H1 (cell line): ENCODE measurements around the gene KCNQ1OT1. TPM values are rescaled to one million over a fixed set of nuclear protein-coding genes. Genes with fewer than 3 reads are reported as not detected.

Experiments used
- CTCF ChIA-PET: fragments of 300-600 bp; sonication (Branson Sonifier 250); formaldehyde crosslinking; loops from one replicate; lab custom pipeline; 2021; ENCODE audit not compliant: partially characterized antibody; lab: Charles Lee
- POLR2A ChIA-PET: fragments of 300-600 bp; sonication (Branson Sonifier 250); formaldehyde crosslinking; loops from one replicate; lab custom pipeline; 2021; ENCODE audit warnings: inconsistent platforms; ENCODE audit not compliant: partially characterized antibody; lab: Charles Lee
- DNase-seq, 2 experiments: peaks; one replicate each; pipeline versions ENCODE4 v3.0.0 to v3.0.0-alpha.2; 2010 to 2022; ENCODE audit warnings: low spot score in 2 of 2, low read depth in 1 of 2, mixed read lengths in 1 of 2
- FAIRE-seq: peaks from 2 replicates; lab custom pipeline; 2011; peaks lifted over from hg19 to GRCh38; lab: Jason Lieb, UNC
- H2AFZ ChIP-seq: 2 replicates; pipeline ENCODE4 v1.8.1; 2012; ENCODE audit warnings: low read length, inconsistent platforms
- H2AK5ac ChIP-seq: 2 replicates; pipeline ENCODE4 v1.6.1; 2013; ENCODE audit warnings: low read depth, low read length
- H2BK120ac ChIP-seq: replicated peaks from 2 replicates; pipeline ENCODE3; 2013; ENCODE audit warnings: low read depth, low read length, inconsistent platforms
- H2BK12ac ChIP-seq: 2 replicates; pipeline ENCODE4 v1.6.1; 2013; ENCODE audit warnings: low read depth, low read length
- H2BK15ac ChIP-seq: 2 replicates; pipeline ENCODE4 v1.6.1; 2013; ENCODE audit warnings: low read length
- H2BK20ac ChIP-seq: 2 replicates; pipeline ENCODE4 v1.6.1; 2013; ENCODE audit warnings: low read length
- H2BK5ac ChIP-seq: 2 replicates; pipeline ENCODE4 v1.6.1; 2013; ENCODE audit warnings: low read depth, low read length
- H3K14ac ChIP-seq: 2 replicates; pipeline ENCODE4 v1.6.1; 2013; ENCODE audit warnings: inconsistent platforms; ENCODE audit not compliant: insufficient read length
- H3K18ac ChIP-seq: 2 replicates; pipeline ENCODE4 v1.6.1; 2013; ENCODE audit warnings: low read length; ENCODE audit errors: extremely low read depth
- H3K23ac ChIP-seq: 2 replicates; pipeline ENCODE4 v1.6.1; 2013; ENCODE audit warnings: inconsistent platforms; ENCODE audit not compliant: insufficient read length
- H3K23me2 ChIP-seq: 2 replicates; pipeline ENCODE4 v1.6.1; 2013; ENCODE audit warnings: low read depth, low read length
- H3K27ac ChIP-seq: 2 replicates; pipeline ENCODE4 v1.6.1; 2011; ENCODE audit warnings: low read depth, low read length, inconsistent platforms
- H3K27me3 ChIP-seq, 4 experiments: replicated peaks in 1 of 4; 1 replicate in 1 of 4; 2 replicates in 3 of 4; pipeline versions ENCODE4 v1.6.1 to v1.8.1; 2011 to 2013; ENCODE audit warnings: low read length in 3 of 4, mild to moderate bottlenecking in 3 of 4, inconsistent platforms in 2 of 4, mixed read lengths in 2 of 4, moderate library complexity in 1 of 4; ENCODE audit not compliant: control insufficient read depth in 3 of 4, insufficient read depth in 3 of 4; ENCODE audit errors: extremely low read depth in 1 of 4
- H3K36me3 ChIP-seq, 4 experiments: 2 replicates each; pipeline versions ENCODE4 v1.6.1 to v1.8.1; 2011 to 2013; ENCODE audit warnings: mild to moderate bottlenecking in 4 of 4, low read length in 3 of 4, moderate library complexity in 2 of 4, control low read depth in 1 of 4, inconsistent platforms in 1 of 4; ENCODE audit not compliant: insufficient read depth in 4 of 4, control insufficient read depth in 2 of 4
- H3K4ac ChIP-seq: replicated peaks from 2 replicates; pipeline ENCODE3; 2013; ENCODE audit warnings: low read length, low read depth, mixed read lengths, inconsistent platforms; ENCODE audit not compliant: insufficient read length
- H3K4me1 ChIP-seq, 4 experiments: replicated peaks in 1 of 4; 1 replicate in 1 of 4; 2 replicates in 3 of 4; pipeline versions ENCODE4 v1.6.1 to v1.8.1; 2011 to 2013; ENCODE audit warnings: low read length in 3 of 4, inconsistent platforms in 2 of 4, mixed read lengths in 1 of 4; ENCODE audit not compliant: insufficient read depth in 4 of 4, control insufficient read depth in 3 of 4
- H3K4me2 ChIP-seq, 2 experiments: 2 replicates each; pipeline versions ENCODE4 v1.6.1 to v1.8.1; 2011 to 2013; ENCODE audit warnings: low read depth in 2 of 2, low read length in 2 of 2, control low read depth in 1 of 2, inconsistent platforms in 1 of 2, mild to moderate bottlenecking in 1 of 2; ENCODE audit not compliant: insufficient read depth in 1 of 2
- H3K4me3 ChIP-seq, 4 experiments: fragments of 200-600, 300-600 bp in 1 of 4; sonication (generic), shearing (Covaris generic), sonication (Bioruptor Twin) in 1 of 4; 2 replicates each; pipeline versions ENCODE4 v1.5.1 to v1.8.1; 2011 to 2016; ENCODE audit warnings: low read length in 4 of 4, low read depth in 3 of 4, control low read depth in 2 of 4, inconsistent platforms in 2 of 4, mild to moderate bottlenecking in 2 of 4, mixed read lengths in 1 of 4, moderate library complexity in 1 of 4; ENCODE audit not compliant: insufficient read depth in 2 of 4; ENCODE audit errors: extremely low read depth in 1 of 4
- H3K56ac ChIP-seq: replicated peaks from 2 replicates; pipeline ENCODE3; 2013; ENCODE audit warnings: low read depth, mild to moderate bottlenecking, mixed read lengths, low read length, inconsistent platforms; ENCODE audit not compliant: insufficient read length
- H3K79me1 ChIP-seq: 2 replicates; pipeline ENCODE4 v1.6.1; 2013; ENCODE audit warnings: low read depth, low read length, control low read depth
- H3K79me2 ChIP-seq, 2 experiments: 2 replicates each; pipeline versions ENCODE4 v1.6.1 to v1.8.1; 2012 to 2013; ENCODE audit warnings: low read length in 2 of 2, mild to moderate bottlenecking in 2 of 2, inconsistent platforms in 1 of 2; ENCODE audit not compliant: insufficient read depth in 2 of 2, control insufficient read depth in 1 of 2
- H3K9ac ChIP-seq, 4 experiments: replicated peaks in 1 of 4; 1 replicate in 1 of 4; 2 replicates in 3 of 4; pipeline versions ENCODE4 v1.6.1 to v1.8.1; 2011 to 2013; ENCODE audit warnings: low read depth in 3 of 4, low read length in 3 of 4, control low read depth in 2 of 4, mild to moderate bottlenecking in 2 of 4, moderate library complexity in 2 of 4, inconsistent platforms in 1 of 4; ENCODE audit errors: extremely low read depth in 1 of 4
- H3K9me3 ChIP-seq, 2 experiments: 2 replicates each; pipeline versions ENCODE4 v1.6.1 to v1.8.1; 2012 to 2013; ENCODE audit warnings: mild to moderate bottlenecking in 2 of 2, moderate library complexity in 2 of 2, control low read depth in 1 of 2, inconsistent platforms in 1 of 2, low read depth in 1 of 2, low read length in 1 of 2, mixed read lengths in 1 of 2; ENCODE audit not compliant: insufficient read depth in 2 of 2
- H4K20me1 ChIP-seq, 2 experiments: replicated peaks in 1 of 2; 2 replicates each; pipeline versions ENCODE3 to v1.8.1; 2011 to 2013; ENCODE audit warnings: inconsistent platforms in 2 of 2, low read length in 2 of 2, mild to moderate bottlenecking in 1 of 2; ENCODE audit not compliant: insufficient read depth in 2 of 2, control insufficient read depth in 1 of 2
- H4K5ac ChIP-seq: 2 replicates; pipeline ENCODE4 v1.6.1; 2013; ENCODE audit warnings: low read length, low read depth, mixed read lengths, inconsistent platforms; ENCODE audit not compliant: insufficient read length
- H4K8ac ChIP-seq: 2 replicates; pipeline ENCODE4 v1.8.0; 2013; ENCODE audit warnings: mild to moderate bottlenecking, moderate library complexity, low read length, inconsistent platforms; ENCODE audit not compliant: insufficient read depth; ENCODE audit errors: extremely low read depth
- H4K91ac ChIP-seq: replicated peaks from 2 replicates; pipeline ENCODE3; 2013; ENCODE audit warnings: low read length, mixed read lengths, inconsistent platforms; ENCODE audit not compliant: insufficient read length
- FOSL1 ChIP-seq: IDR thresholded peaks from 2 replicates; pipeline ENCODE4 v1.6.1; 2011; ENCODE audit warnings: mild to moderate bottlenecking, low read depth, low read length, moderate library complexity; ENCODE audit not compliant: insufficient read depth
- POLR2AphosphoS5 ChIP-seq: IDR thresholded peaks from 2 replicates; pipeline ENCODE4 v1.6.1; 2011; ENCODE audit warnings: low read depth, low read length
- RFX5 ChIP-seq: IDR thresholded peaks from 2 replicates; pipeline ENCODE4 v1.6.1; 2011; ENCODE audit warnings: low read depth, low read length, improper control_type of control experiment, borderline replicate concordance
- SP2 ChIP-seq: IDR thresholded peaks from 2 replicates; pipeline ENCODE4 v1.6.1; 2012; ENCODE audit warnings: mild to moderate bottlenecking, low read length, inconsistent platforms
- WGBS, 2 experiments: shearing (Covaris generic) in 1 of 2; methylation state at CpG; one replicate each; pipeline versions ENCODE4 v1.1.6 to v1.1.7; 2013 to 2015; ENCODE audit warnings: low lambda C conversion rate in 2 of 2, mixed read lengths in 2 of 2, inconsistent platforms in 1 of 2, low coverage in 1 of 2, missing lambda C conversion rate in 1 of 2; ENCODE audit not compliant: insufficient replicate concordance in 2 of 2, insufficient coverage in 1 of 2, insufficient read length in 1 of 2; ENCODE audit errors: extremely low coverage in 1 of 2, missing lambda C conversion rate in 1 of 2; 5-methylcytosine and 5-hydroxymethylcytosine counted together
- polyA plus RNA-seq, 7 experiments: library from polyadenylated mRNA; depleted of rRNA in 3 of 7; stranded (reverse) in 5 of 7; unstranded in 2 of 7; fragments of >200 nt in 5 of 7; fragments of 200-250 nt in 2 of 7; gene quantifications; 1 replicate in 5 of 7; 2 replicates in 1 of 7; 4 replicates in 1 of 7; pipeline versions ENCODE4 v1.2.1 to v1.2.3, GENCODE V29; 2011 to 2013; ENCODE audit warnings: missing spikeins in 2 of 7, mixed read lengths in 2 of 7
- total RNA-seq: library from RNA; stranded (reverse); fragmentation: NEBNext Ultra II Directional; extraction: Animal tissue kit (Norgen Biotek cat#: 25700); gene quantifications from 2 replicates; pipeline ENCODE4 v1.2.1, GENCODE V29; 2021

The KCNQ1OT1 gene
- total and polyA plus RNA-seq, 2 of the 8 experiments (the other 6 are each of a cell fraction or from before 2014, with no cell fraction given): 0.21 to 1.2 TPM

GRCh38 chr11:2577991-2578928 lies 121.5 kb downstream of the KCNQ1OT1 start:
- H3K4me3 ChIP-seq: no peak overlapping the region
- no peaks in the 10 kb centered on the region for H3K79me1 ChIP-seq
- no peak overlapping the region for H3K9ac ChIP-seq
- no peak overlapping the region for H3K4ac ChIP-seq
- H2AFZ ChIP-seq: no peak overlapping the region
- H4K91ac ChIP-seq: no peak overlapping the region
- H3K18ac ChIP-seq: no peak overlapping the region
- H2AK5ac ChIP-seq: no peak overlapping the region
- H4K20me1 ChIP-seq: peaks cover 3% of the 10 kb centered on the region in 2 experiments
- H3K14ac ChIP-seq: no peak overlapping the region
- no peak overlapping the region for H3K56ac ChIP-seq
- peaks cover 5 to 63% (median 37%) of the 10 kb centered on the region in 4 experiments for H3K27me3 ChIP-seq
- H3K79me2 ChIP-seq: no peaks in the 10 kb centered on the region
- FAIRE-seq (no peak), DNase-seq (no peak)
- no peak overlapping the region for H4K8ac ChIP-seq
- no peak overlapping the region for H3K27ac ChIP-seq
- H2BK12ac ChIP-seq: 0 out of 2 replicates have a peak overlapping the region, but pooled peaks have one; percentile 17
- POLR2A ChIA-PET: no interaction called here
- peak overlapping the region; percentile 61; the same call in 1 of the 2 replicates for H2BK15ac ChIP-seq
- H4K5ac ChIP-seq: no peak overlapping the region
- WGBS, 2 experiments: 85% methylated on average over 20 of the region's 22 CpGs; no CpG with 5 or more reads in 1 of the 2 experiments
- TF ChIP-seq RFX5: no peak
- TF ChIP-seq FOSL1: no peak
- no peak for TF ChIP-seq POLR2AphosphoS5
- no peak for TF ChIP-seq SP2
- H3K23ac ChIP-seq: no peak overlapping the region
- no peak overlapping the region for H2BK120ac ChIP-seq
- H3K9me3 ChIP-seq: no peaks in the 10 kb centered on the region
- H2BK5ac ChIP-seq: no peak overlapping the region
- no peaks in the 10 kb centered on the region for H3K36me3 ChIP-seq
- H3K23me2 ChIP-seq: no peaks in the 10 kb centered on the region
- H3K4me2 ChIP-seq: no peak overlapping the region
- CTCF ChIA-PET: interaction anchor here (0.9 to 1.8 kb wide), 3 partner anchors 9 to 307 kb away, joined by 3 to 8 read pairs (median 3); partner anchors contain the start of gene CDKN1C
- H2BK20ac ChIP-seq: no peak overlapping the region
- peaks cover 0 to 5% (median 0%) of the 10 kb centered on the region in 4 experiments; a peak in 4 of 7 replicates for H3K4me1 ChIP-seq
